ENCODE measurements around the gene DGCR6L.

Gene DGCR6L

GRCh38 chr22:20295262-20296064, 24.4 kb downstream of the DGCR6L start:
- H3K36me3 ChIP-seq (ENCODE audit: control insufficient read depth, low read length) = no peaks in the 10 kb centered on the region
- H3F3A ChIP-seq (ENCODE audit: control insufficient read depth, insufficient read depth) = no peaks in the 10 kb centered on the region
- H3K4me1 ChIP-seq (ENCODE audit: control insufficient read depth, low read length) = peaks cover 9% of the 10 kb centered on the region; the same call in 1 of the 2 replicates
- no peaks in the 10 kb centered on the region for H4K20me1 ChIP-seq (ENCODE audit: control insufficient read depth, insufficient read depth, low read depth, low read length)
- no peak overlapping the region for H3K27ac ChIP-seq (ENCODE audit: low read depth, low read length)
- H3K9me3 ChIP-seq (ENCODE audit: control insufficient read depth, insufficient read depth, low read length) = no peaks in the 10 kb centered on the region
- no peak overlapping the region for H3K4me2 ChIP-seq (ENCODE audit: low read length)
- no peak for TF ChIP-seq EZH2phosphoT487 (IDR thresholded peaks at IDR 0.05; ENCODE audit: borderline replicate concordance, low read length)
- TF ChIP-seq CTCF (IDR thresholded peaks at IDR 0.05; ENCODE audit: low read depth, low read length, poor library complexity, severe bottlenecking) = no peak
- no peaks in the 10 kb centered on the region for H3K9me2 ChIP-seq (replicated peaks; ENCODE audit: control insufficient read depth, low read length)
- peaks cover 5% of the 10 kb centered on the region; the same call in 1 of the 2 replicates for H3K27me3 ChIP-seq (ENCODE audit: control insufficient read depth, low read length)
- H3K4me3 ChIP-seq (ENCODE audit: low read length) = no peak overlapping the region
- no peaks in the 10 kb centered on the region for H3K79me2 ChIP-seq (ENCODE audit: control insufficient read depth, low read length)

GRCh38 chr22:20292673-20293232, 27.1 kb downstream of the DGCR6L start:
- no peak for TF ChIP-seq CTCF (IDR thresholded peaks at IDR 0.05; ENCODE audit: low read depth, low read length, poor library complexity, severe bottlenecking)
- TF ChIP-seq EZH2phosphoT487 (IDR thresholded peaks at IDR 0.05; ENCODE audit: borderline replicate concordance, low read length) = no peak
- no peak overlapping the region for H3K27ac ChIP-seq (ENCODE audit: low read depth, low read length)
- H3K4me3 ChIP-seq (ENCODE audit: low read length) = no peak overlapping the region
- no peaks in the 10 kb centered on the region for H3K79me2 ChIP-seq (ENCODE audit: control insufficient read depth, low read length)
- H3F3A ChIP-seq (ENCODE audit: control insufficient read depth, insufficient read depth) = no peaks in the 10 kb centered on the region
- no peaks in the 10 kb centered on the region for H3K9me2 ChIP-seq (replicated peaks; ENCODE audit: control insufficient read depth, low read length)
- no peaks in the 10 kb centered on the region for H3K36me3 ChIP-seq (ENCODE audit: control insufficient read depth, low read length)
- no peaks in the 10 kb centered on the region for H4K20me1 ChIP-seq (ENCODE audit: control insufficient read depth, insufficient read depth, low read depth, low read length)
- H3K4me1 ChIP-seq (ENCODE audit: control insufficient read depth, low read length) = no peaks in the 10 kb centered on the region
- H3K4me2 ChIP-seq (ENCODE audit: low read length) = no peak overlapping the region
- H3K9me3 ChIP-seq (ENCODE audit: control insufficient read depth, insufficient read depth, low read length) = no peaks in the 10 kb centered on the region
- H3K27me3 ChIP-seq (ENCODE audit: control insufficient read depth, low read length) = no peaks in the 10 kb centered on the region

- TF ChIP-seq EZH2phosphoT487 (IDR thresholded peaks at IDR 0.05; ENCODE audit: borderline replicate concordance, low read length) (no peak), CTCF (IDR thresholded peaks at IDR 0.05; ENCODE audit: low read depth, low read length, poor library complexity, severe bottlenecking) (no peak)
- no peaks in the 10 kb centered on the region for H4K20me1 ChIP-seq (ENCODE audit: control insufficient read depth, insufficient read depth, low read depth, low read length)
- no peaks in the 10 kb centered on the region for H3K4me1 ChIP-seq (ENCODE audit: control insufficient read depth, low read length)
- H3K4me3 ChIP-seq (ENCODE audit: low read length) = no peak overlapping the region
- H3K27ac ChIP-seq (ENCODE audit: low read depth, low read length) = no peak overlapping the region
- H3K36me3 ChIP-seq (ENCODE audit: control insufficient read depth, low read length) = no peaks in the 10 kb centered on the region
- no peaks in the 10 kb centered on the region for H3K79me2 ChIP-seq (ENCODE audit: control insufficient read depth, low read length)
- no peaks in the 10 kb centered on the region for H3K27me3 ChIP-seq (ENCODE audit: control insufficient read depth, low read length)
- H3K9me3 ChIP-seq (ENCODE audit: control insufficient read depth, insufficient read depth, low read length) = no peaks in the 10 kb centered on the region
- H3K4me2 ChIP-seq (ENCODE audit: low read length) = no peak overlapping the region
- H3K9me2 ChIP-seq (replicated peaks; ENCODE audit: control insufficient read depth, low read length) = no peaks in the 10 kb centered on the region
- H3F3A ChIP-seq (ENCODE audit: control insufficient read depth, insufficient read depth) = no peaks in the 10 kb centered on the region
These were observed 27.8 kb downstream of the DGCR6L start for GRCh38 chr22:20292108-20292507.

Data from DOHH2 (cell line).